ENCODE results near the gene KCTD5.

GRCh38 chr16:2699791-2700600 lies 17.7 kb downstream of the KCTD5 start:
- TF ChIP-seq POLR2A (IDR thresholded peaks at IDR 0.05; ENCODE audit: low read length) (no peak), GATA1 (IDR thresholded peaks at IDR 0.05; ENCODE audit: low read depth, low read length) (no peak)
